ENCODE data around the gene BEGAIN. TPM values are rescaled to one million over a fixed set of nuclear protein-coding genes. Genes with fewer than 3 reads are reported as not detected.

The BEGAIN gene
- total RNA-seq, 4 donors from 2014 or later, result 0.27 to 2.5 (median 0.37) TPM; not detected in 1

- no peaks in the 10 kb centered on the region for H3K36me3 ChIP-seq
- H3K4me3 ChIP-seq, result no peak overlapping the region
- no peak overlapping the region for H3K27ac ChIP-seq
- no peaks in the 10 kb centered on the region for H3K9me3 ChIP-seq
- DNase-seq, result no peak
- no peak for TF ChIP-seq CTCF (IDR thresholded peaks at IDR 0.05)
- TF ChIP-seq EP300 (IDR thresholded peaks at IDR 0.05; ENCODE audit: low read depth), result no peak
- TF ChIP-seq POLR2AphosphoS5 (IDR thresholded peaks at IDR 0.05), result no peak
- TF ChIP-seq POLR2A (IDR thresholded peaks at IDR 0.05), result no peak
- H3K4me1 ChIP-seq, result peaks cover 1 to 21% (median 12%) of the 10 kb centered on the region in 4 donors
- H3K27me3 ChIP-seq, result no peaks in the 10 kb centered on the region
- in situ Hi-C loops (cut with MboI; ENCODE audit: low pct_ligation_motif_present in 1 of 4, low pct_unique_long_range_greater_than_20kb in 1 of 4, low sequenced_read_pairs in 3 of 4) (no loop called here), intact Hi-C loops (cut with DNase I; ENCODE audit: low total_unique reads) (no loop called here)
- 82 to 86% methylated on average over 5 to 22 of the region's 24 CpGs for WGBS, 2 donors (ENCODE audit: low coverage in 1 of 2)
Observed at GRCh38 chr14:100541621-100542560, 45.3 kb downstream of the BEGAIN start.

GRCh38 chr14:100540926-100541620 is 46.1 kb downstream of the BEGAIN start:
- H3K36me3 ChIP-seq, result no peaks in the 10 kb centered on the region
- peaks cover 0 to 16% (median 5%) of the 10 kb centered on the region in 4 donors for H3K4me1 ChIP-seq
- H3K9me3 ChIP-seq, result no peaks in the 10 kb centered on the region
- no peak for TF ChIP-seq POLR2AphosphoS5 (IDR thresholded peaks at IDR 0.05)
- TF ChIP-seq EP300 (IDR thresholded peaks at IDR 0.05; ENCODE audit: low read depth), result no peak
- intact Hi-C loops (cut with DNase I; ENCODE audit: low total_unique reads) (no loop called here), in situ Hi-C loops (cut with MboI; ENCODE audit: low pct_ligation_motif_present in 1 of 4, low pct_unique_long_range_greater_than_20kb in 1 of 4, low sequenced_read_pairs in 3 of 4) (no loop called here)
- 80 to 88% methylated on average over 1 to 16 of the region's 18 CpGs for WGBS, 2 donors (ENCODE audit: low coverage in 1 of 2)
- DNase-seq, result no peak
- H3K27me3 ChIP-seq, result no peaks in the 10 kb centered on the region
- H3K4me3 ChIP-seq, result no peak overlapping the region
- no peak overlapping the region for H3K27ac ChIP-seq

- in situ Hi-C loops (cut with MboI; ENCODE audit: low pct_ligation_motif_present in 1 of 4, low pct_unique_long_range_greater_than_20kb in 1 of 4, low sequenced_read_pairs in 3 of 4), result no loop called here
- DNase-seq, result no peak
Observed at GRCh38 chr14:100540141-100540925, 46.9 kb downstream of the BEGAIN start.

GRCh38 chr14:100539766-100540140 is 47.5 kb downstream of the BEGAIN start:
- in situ Hi-C loops (cut with MboI; ENCODE audit: low pct_ligation_motif_present in 1 of 4, low pct_unique_long_range_greater_than_20kb in 1 of 4, low sequenced_read_pairs in 3 of 4), result no loop called here
- 83 to 84% methylated on average over 1 to 13 of the region's 13 CpGs for WGBS, 2 donors (ENCODE audit: low coverage in 1 of 2)
- Histone ChIP-seq H3K4me1 (peaks cover 0 to 4% (median 0%) of the 10 kb centered on the region in 4 donors), H3K9me3 (no peaks in the 10 kb centered on the region), H3K27ac (no peak overlapping the region), H3K4me3 (no peak overlapping the region), H3K36me3 (no peaks in the 10 kb centered on the region), H3K27me3 (no peaks in the 10 kb centered on the region)
- intact Hi-C loops (cut with DNase I; ENCODE audit: low total_unique reads), result no loop called here
- no peak for TF ChIP-seq POLR2A (IDR thresholded peaks at IDR 0.05)
- no peak for TF ChIP-seq EP300 (IDR thresholded peaks at IDR 0.05; ENCODE audit: low read depth)
- TF ChIP-seq POLR2AphosphoS5 (IDR thresholded peaks at IDR 0.05), result no peak
- no peak for TF ChIP-seq CTCF (IDR thresholded peaks at IDR 0.05)
- no peak for DNase-seq

More at GRCh38 chr14:100540141-100540925, 46.9 kb downstream of the BEGAIN start:
- no peaks in the 10 kb centered on the region for H3K27me3 ChIP-seq
- WGBS, 2 donors (ENCODE audit: low coverage in 1 of 2), result 92 to 94% methylated on average over 2 to 27 of the region's 28 CpGs
- H3K4me1 ChIP-seq, result peaks cover 0 to 9% (median under 1%) of the 10 kb centered on the region in 4 donors
- no peaks in the 10 kb centered on the region for H3K9me3 ChIP-seq
- no peak overlapping the region for H3K27ac ChIP-seq
- H3K36me3 ChIP-seq, result no peaks in the 10 kb centered on the region
- no peak for TF ChIP-seq POLR2AphosphoS5 (IDR thresholded peaks at IDR 0.05)
- TF ChIP-seq EP300 (IDR thresholded peaks at IDR 0.05; ENCODE audit: low read depth), result no peak
- TF ChIP-seq POLR2A (IDR thresholded peaks at IDR 0.05), result no peak
- TF ChIP-seq CTCF (IDR thresholded peaks at IDR 0.05), result no peak
- no peak overlapping the region for H3K4me3 ChIP-seq
- intact Hi-C loops (cut with DNase I; ENCODE audit: low total_unique reads), result no loop called here
